Tibial nerve (tissue), 4 donors: ENCODE measurements around the gene GRIK5.

Experiments used
- EP300 ChIP-seq, 2 donors: sonication (generic); formaldehyde crosslinking; IDR thresholded peaks; one replicate each; pipeline ENCODE4 v1.6.1; 2017; ENCODE audit warnings: antibody characterized with exemption in 2 of 2, mild to moderate bottlenecking in 1 of 2
- TF ChIP-seq, protein P1 (sequence below), 5 experiments: fragments of 200-600 bp in 3 of 5; fragments of 450-650 bp in 2 of 5; sonication (generic) in 3 of 5; IDR thresholded peaks; one replicate each; pipeline ENCODE4 v1.5.1; 2016 to 2019; ENCODE audit warnings: antibody characterized with exemption in 5 of 5, mild to moderate bottlenecking in 3 of 5, moderate library complexity in 2 of 5

GRCh38 chr19:42030645-42031440, 39.2 kb downstream of the GRIK5 start:
- TF ChIP-seq EP300 (IDR thresholded peaks at IDR 0.05) = no peak
- TF ChIP-seq, protein P1, sequence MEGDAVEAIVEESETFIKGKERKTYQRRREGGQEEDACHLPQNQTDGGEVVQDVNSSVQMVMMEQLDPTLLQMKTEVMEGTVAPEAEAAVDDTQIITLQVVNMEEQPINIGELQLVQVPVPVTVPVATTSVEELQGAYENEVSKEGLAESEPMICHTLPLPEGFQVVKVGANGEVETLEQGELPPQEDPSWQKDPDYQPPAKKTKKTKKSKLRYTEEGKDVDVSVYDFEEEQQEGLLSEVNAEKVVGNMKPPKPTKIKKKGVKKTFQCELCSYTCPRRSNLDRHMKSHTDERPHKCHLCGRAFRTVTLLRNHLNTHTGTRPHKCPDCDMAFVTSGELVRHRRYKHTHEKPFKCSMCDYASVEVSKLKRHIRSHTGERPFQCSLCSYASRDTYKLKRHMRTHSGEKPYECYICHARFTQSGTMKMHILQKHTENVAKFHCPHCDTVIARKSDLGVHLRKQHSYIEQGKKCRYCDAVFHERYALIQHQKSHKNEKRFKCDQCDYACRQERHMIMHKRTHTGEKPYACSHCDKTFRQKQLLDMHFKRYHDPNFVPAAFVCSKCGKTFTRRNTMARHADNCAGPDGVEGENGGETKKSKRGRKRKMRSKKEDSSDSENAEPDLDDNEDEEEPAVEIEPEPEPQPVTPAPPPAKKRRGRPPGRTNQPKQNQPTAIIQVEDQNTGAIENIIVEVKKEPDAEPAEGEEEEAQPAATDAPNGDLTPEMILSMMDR (IDR thresholded peaks at IDR 0.05) = no peak
